ENCODE measurements around the gene NOA1. TPM values are rescaled to one million over a fixed set of nuclear protein-coding genes. Genes with fewer than 3 reads are reported as not detected.

Gene NOA1
- total RNA-seq, 1 donor from 2014 or later = 20.4 TPM

- H3K27me3 ChIP-seq = no peaks in the 10 kb centered on the region
- peaks cover 9% of the 10 kb centered on the region for H3K36me3 ChIP-seq
- Mint-ChIP-seq H3K36me3 (peaks cover 25% of the 10 kb centered on the region), H3K27ac (peak overlapping the region; percentile 92), H3K4me3 (peak overlapping the region; percentile 100), H3K4me1 (peaks cover 21% of the 10 kb centered on the region), H3K9me3 (peaks cover 2% of the 10 kb centered on the region), H3K27me3 (ENCODE audit: insufficient read depth, low read depth) (peaks cover 8% of the 10 kb centered on the region)
- DNase-seq (ENCODE audit: low spot score) = peak; percentile 64
- peak overlapping the region; percentile 40 for H3K9ac ChIP-seq
- peaks cover 15% of the 10 kb centered on the region for H3F3A ChIP-seq (ENCODE audit: low read depth)
- peaks cover 66% of the 10 kb centered on the region for H3K79me2 ChIP-seq (ENCODE audit: low read depth)
- peak overlapping the region; percentile 91 for H3K4me2 ChIP-seq
- no peaks in the 10 kb centered on the region for H3K9me3 ChIP-seq (ENCODE audit: low read depth)
- no peak overlapping the region for H3K27ac ChIP-seq
- H3K4me3 ChIP-seq = peak overlapping the region; percentile 71
- peaks cover 45% of the 10 kb centered on the region for H4K20me1 ChIP-seq (ENCODE audit: low read depth)
- TF ChIP-seq EZH2 (IDR thresholded peaks at IDR 0.05) = no peak
- no peak for TF ChIP-seq EZH2phosphoT487 (IDR thresholded peaks at IDR 0.05)
- TF ChIP-seq CTCF (IDR thresholded peaks at IDR 0.05) = no peak
- H3K4me1 ChIP-seq = peaks cover 13% of the 10 kb centered on the region
- H2AFZ ChIP-seq (replicated peaks) = peak overlapping the region; percentile 87
Observed at GRCh38 chr4:56976837-56977320, 527 bp downstream of the NOA1 start.

- Histone ChIP-seq H3K4me1 (peaks cover 13% of the 10 kb centered on the region), H3K79me2 (ENCODE audit: low read depth) (peaks cover 61% of the 10 kb centered on the region), H3K9me3 (ENCODE audit: low read depth) (no peaks in the 10 kb centered on the region), H4K20me1 (ENCODE audit: low read depth) (peaks cover 40% of the 10 kb centered on the region), H3F3A (ENCODE audit: low read depth) (peaks cover 15% of the 10 kb centered on the region), H3K27me3 (no peaks in the 10 kb centered on the region), H3K4me2 (peak overlapping the region; percentile 91), H3K36me3 (peaks cover 9% of the 10 kb centered on the region), H3K27ac (no peak overlapping the region), H2AFZ (replicated peaks) (no peak overlapping the region), H3K9ac (peak overlapping the region; percentile 40), H3K4me3 (peak overlapping the region; percentile 71)
- H3K36me3 Mint-ChIP-seq = peaks cover 28% of the 10 kb centered on the region
- peak overlapping the region; percentile 10 for H3K27ac Mint-ChIP-seq
- peaks cover 2% of the 10 kb centered on the region for H3K9me3 Mint-ChIP-seq
- peak overlapping the region; percentile 100 for H3K4me3 Mint-ChIP-seq
- H3K4me1 Mint-ChIP-seq = peaks cover 17% of the 10 kb centered on the region
- no peak for DNase-seq (ENCODE audit: low spot score)
- H3K27me3 Mint-ChIP-seq (ENCODE audit: insufficient read depth, low read depth) = peaks cover 8% of the 10 kb centered on the region
- no peak for TF ChIP-seq CTCF (IDR thresholded peaks at IDR 0.05)
- no peak for TF ChIP-seq EZH2phosphoT487 (IDR thresholded peaks at IDR 0.05)
- no peak for TF ChIP-seq EZH2 (IDR thresholded peaks at IDR 0.05)
Observed at GRCh38 chr4:56976283-56976836, 1.0 kb downstream of the NOA1 start.

GRCh38 chr4:56973336-56973735 lies 4.1 kb downstream of the NOA1 start:
- no peak for DNase-seq (ENCODE audit: low spot score)
- Mint-ChIP-seq H3K9me3 (peaks cover 2% of the 10 kb centered on the region), H3K27me3 (ENCODE audit: insufficient read depth, low read depth) (peaks cover 6% of the 10 kb centered on the region), H3K4me3 (no peak overlapping the region), H3K4me1 (peaks cover 8% of the 10 kb centered on the region), H3K27ac (no peak overlapping the region), H3K36me3 (peaks cover 30% of the 10 kb centered on the region)
- Histone ChIP-seq H4K20me1 (ENCODE audit: low read depth) (peaks cover 24% of the 10 kb centered on the region), H3K36me3 (peaks cover 9% of the 10 kb centered on the region), H3K9ac (no peak overlapping the region), H3K9me3 (ENCODE audit: low read depth) (no peaks in the 10 kb centered on the region), H3K4me1 (peaks cover 7% of the 10 kb centered on the region), H3K27ac (no peak overlapping the region), H3K4me2 (no peak overlapping the region), H3K4me3 (no peak overlapping the region), H3F3A (ENCODE audit: low read depth) (peaks cover 8% of the 10 kb centered on the region), H3K27me3 (no peaks in the 10 kb centered on the region), H2AFZ (replicated peaks) (no peak overlapping the region), H3K79me2 (ENCODE audit: low read depth) (peaks cover 34% of the 10 kb centered on the region)
- TF ChIP-seq EZH2 (IDR thresholded peaks at IDR 0.05) (no peak), CTCF (IDR thresholded peaks at IDR 0.05) (no peak), EZH2phosphoT487 (IDR thresholded peaks at IDR 0.05) (no peak)
